ENCODE results near the gene UGT1A8. TPM values are rescaled to one million over a fixed set of nuclear protein-coding genes. Genes with fewer than 3 reads are reported as not detected.

The UGT1A8 gene
- total and polyA plus RNA-seq, 2 donors (not counting 1 experiment from before 2014, with no cell fraction given): not detected

GRCh38 chr2:233761040-233761769 is 143.8 kb downstream of the UGT1A8 start:
- ChIA-PET POLR2A (no interaction called here), CTCF (no interaction called here)
- 93% methylated on average over 2 of the region's 4 CpGs for WGBS (ENCODE audit: insufficient coverage)
- Histone ChIP-seq H3K79me2 (ENCODE audit: control insufficient read depth, insufficient read depth, low read length) (no peaks in the 10 kb centered on the region), H3K36me3 (replicated peaks in 1 of 2; ENCODE audit: control extremely low read depth in 1 of 2, control insufficient read depth in 1 of 2, extremely low read depth in 1 of 2, insufficient read depth in 2 of 2, low read length in 1 of 2) (no peaks in the 10 kb centered on the region), H2AFZ (ENCODE audit: insufficient read depth, low read depth, low read length, poor library complexity, severe bottlenecking) (no peak overlapping the region), H3K4me3 (ENCODE audit: control extremely low read depth in 1 of 5, extremely low read depth in 1 of 5, insufficient read depth in 1 of 5, low read depth in 2 of 5, low read length in 4 of 5) (no peak overlapping the region), H3K27ac (ENCODE audit: low read length in 2 of 2) (no peak overlapping the region), H3K4me1 (ENCODE audit: control insufficient read depth in 2 of 2, insufficient read depth in 2 of 2, low read length in 2 of 2) (no peaks in the 10 kb centered on the region), H3K9ac (ENCODE audit: low read length) (no peak overlapping the region), H3K27me3 (replicated peaks in 1 of 4; ENCODE audit: control extremely low read depth in 1 of 4, control insufficient read depth in 3 of 4, insufficient read depth in 4 of 4, low read length in 3 of 4) (peaks cover 0 to 4% (median 0%) of the 10 kb centered on the region in 4 experiments), H4K20me1 (ENCODE audit: control insufficient read depth, insufficient read depth, low read length, poor library complexity, severe bottlenecking) (no peaks in the 10 kb centered on the region), H3K4me2 (replicated peaks; ENCODE audit: low read depth, low read length, poor library complexity, severe bottlenecking) (no peak overlapping the region), H3K9me3 (ENCODE audit: control extremely low read depth in 1 of 3, control insufficient read depth in 2 of 3, insufficient read depth in 1 of 3, low read length in 2 of 3) (no peaks in the 10 kb centered on the region)
- DNase-seq: no peak
- H3K4me3 Mint-ChIP-seq: no peak overlapping the region
- no peak overlapping the region for H3K27ac Mint-ChIP-seq
- peaks cover 2% of the 10 kb centered on the region for H3K9me3 Mint-ChIP-seq (ENCODE audit: insufficient read depth)
- H3K4me1 Mint-ChIP-seq: no peaks in the 10 kb centered on the region
- no peak for TF ChIP-seq CTCF (IDR thresholded peaks at IDR 0.05)
- TF ChIP-seq EZH2 (IDR thresholded peaks at IDR 0.05; ENCODE audit: borderline replicate concordance, insufficient read depth, low read depth, low read length, poor library complexity, severe bottlenecking): no peak
- no peak for ATAC-seq (ENCODE audit: low read depth)
- intact Hi-C loops (cut with micrococcal nuclease): no loop called here
- peaks cover 39% of the 10 kb centered on the region for H3K27me3 Mint-ChIP-seq

GRCh38 chr2:233764264-233764663 is 146.8 kb downstream of the UGT1A8 start:
- ATAC-seq (ENCODE audit: low read depth): no peak
- CTCF ChIA-PET: no interaction called here
- intact Hi-C loops (cut with micrococcal nuclease): no loop called here
- TF ChIP-seq EZH2 (IDR thresholded peaks at IDR 0.05; ENCODE audit: borderline replicate concordance, insufficient read depth, low read depth, low read length, poor library complexity, severe bottlenecking): no peak
- TF ChIP-seq CTCF (IDR thresholded peaks at IDR 0.05): no peak
- Histone ChIP-seq H3K4me2 (replicated peaks; ENCODE audit: low read depth, low read length, poor library complexity, severe bottlenecking) (no peak overlapping the region), H4K20me1 (ENCODE audit: control insufficient read depth, insufficient read depth, low read length, poor library complexity, severe bottlenecking) (no peaks in the 10 kb centered on the region), H3K9me3 (ENCODE audit: control extremely low read depth in 1 of 3, control insufficient read depth in 2 of 3, insufficient read depth in 1 of 3, low read length in 2 of 3) (no peaks in the 10 kb centered on the region), H3K4me1 (ENCODE audit: control insufficient read depth in 2 of 2, insufficient read depth in 2 of 2, low read length in 2 of 2) (no peaks in the 10 kb centered on the region), H3K79me2 (ENCODE audit: control insufficient read depth, insufficient read depth, low read length) (no peaks in the 10 kb centered on the region), H3K36me3 (replicated peaks in 1 of 2; ENCODE audit: control extremely low read depth in 1 of 2, control insufficient read depth in 1 of 2, extremely low read depth in 1 of 2, insufficient read depth in 2 of 2, low read length in 1 of 2) (no peaks in the 10 kb centered on the region), H3K4me3 (ENCODE audit: control extremely low read depth in 1 of 5, extremely low read depth in 1 of 5, insufficient read depth in 1 of 5, low read depth in 2 of 5, low read length in 4 of 5) (no peak overlapping the region), H3K9ac (ENCODE audit: low read length) (no peak overlapping the region), H3K27me3 (replicated peaks in 1 of 4; ENCODE audit: control extremely low read depth in 1 of 4, control insufficient read depth in 3 of 4, insufficient read depth in 4 of 4, low read length in 3 of 4) (peaks cover 0 to 4% (median 0%) of the 10 kb centered on the region in 4 experiments), H3K27ac (ENCODE audit: low read length in 2 of 2) (no peak overlapping the region), H2AFZ (ENCODE audit: insufficient read depth, low read depth, low read length, poor library complexity, severe bottlenecking) (no peak overlapping the region)
- Mint-ChIP-seq H3K4me3 (no peak overlapping the region), H3K4me1 (no peaks in the 10 kb centered on the region), H3K9me3 (ENCODE audit: insufficient read depth) (peaks cover 2% of the 10 kb centered on the region), H3K27ac (no peak overlapping the region), H3K27me3 (peaks cover 48% of the 10 kb centered on the region)
- 89% methylated on average over 7 of the region's 7 CpGs for WGBS (ENCODE audit: insufficient coverage)
- DNase-seq: no peak
- POLR2A ChIA-PET: no interaction called here

Measured in B cell (primary cell).